Spleen (tissue), 7 donors: Measurements from ENCODE around the gene C12orf43.

Experiments
- CTCF ChIP-seq, 11 experiments: fragments of 200-600 bp in 7 of 11; fragments of 450-650 bp in 4 of 11; sonication (generic) in 4 of 11; IDR thresholded peaks in 8 of 11; conservative IDR thresholded peaks in 3 of 11; 1 replicate in 7 of 11; 2 replicates in 4 of 11; pipeline versions ENCODE4 v1.4.0 to v1.8.0; 2016 to 2021; ENCODE audit warnings: antibody characterized with exemption in 11 of 11, inconsistent platforms in 4 of 11, mild to moderate bottlenecking in 1 of 11
- POLR2AphosphoS5 ChIP-seq, 3 donors: sonication (generic); formaldehyde crosslinking; IDR thresholded peaks; one replicate each; pipeline ENCODE4 v1.5.1; 2017; ENCODE audit warnings: antibody characterized with exemption in 3 of 3
- donor health status: DM: no; HTN: no; CAD: no; lungs with moderate emphysema.
- donor health status: DM: no; HTN: no; CAD: no.
- donor health status: DM: no; HTN: no; CAD: no.

DNA sequence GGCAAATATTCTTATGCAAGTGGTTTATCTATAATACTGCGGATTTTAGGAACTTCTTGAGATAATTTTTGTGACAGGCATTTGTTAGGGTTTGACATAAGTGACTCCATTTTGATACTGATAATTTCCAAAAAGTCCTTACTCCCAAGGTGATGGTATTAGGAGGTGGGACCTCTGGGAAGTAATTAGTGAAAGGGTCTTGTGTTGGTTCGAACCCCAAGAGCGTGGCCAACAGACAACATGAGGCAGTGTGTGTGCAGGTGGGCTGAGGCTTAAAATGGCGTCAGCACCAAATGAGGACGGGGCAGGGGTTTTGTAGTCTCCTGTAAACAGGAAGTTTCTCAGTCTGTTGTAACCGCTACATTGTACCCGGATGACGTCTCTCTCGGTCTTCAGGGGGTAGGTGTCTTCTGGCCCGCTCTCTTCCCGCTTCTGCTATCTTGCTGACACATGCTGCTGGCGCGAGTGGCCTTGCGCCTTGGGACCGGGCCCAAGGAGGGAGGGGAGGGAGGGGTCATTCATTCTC lies 1.7 kb upstream of the C12orf43 start:
- TF ChIP-seq POLR2AphosphoS5 (IDR thresholded peaks at IDR 0.05) (no peak), CTCF (IDR thresholded peaks at IDR 0.05 in 8 of 11, conservative IDR thresholded peaks at IDR 0.05 in 3 of 11) (no peak)
